Activated CD4-positive, alpha-beta T cell treated with anti-CD3 and anti-CD28 coated beads, Interleukin-2, amount 50 U/mL, for 24 hours (primary cell): ENCODE measurements around the gene PGM1.

Source experiments
- DNase-seq, 2 donors: peaks; one replicate each; pipeline ENCODE4 v3.0.0-alpha.2; 2020; ENCODE audit warnings: low read depth in 1 of 2, low spot score in 1 of 2

PGM1 gene

DNA sequence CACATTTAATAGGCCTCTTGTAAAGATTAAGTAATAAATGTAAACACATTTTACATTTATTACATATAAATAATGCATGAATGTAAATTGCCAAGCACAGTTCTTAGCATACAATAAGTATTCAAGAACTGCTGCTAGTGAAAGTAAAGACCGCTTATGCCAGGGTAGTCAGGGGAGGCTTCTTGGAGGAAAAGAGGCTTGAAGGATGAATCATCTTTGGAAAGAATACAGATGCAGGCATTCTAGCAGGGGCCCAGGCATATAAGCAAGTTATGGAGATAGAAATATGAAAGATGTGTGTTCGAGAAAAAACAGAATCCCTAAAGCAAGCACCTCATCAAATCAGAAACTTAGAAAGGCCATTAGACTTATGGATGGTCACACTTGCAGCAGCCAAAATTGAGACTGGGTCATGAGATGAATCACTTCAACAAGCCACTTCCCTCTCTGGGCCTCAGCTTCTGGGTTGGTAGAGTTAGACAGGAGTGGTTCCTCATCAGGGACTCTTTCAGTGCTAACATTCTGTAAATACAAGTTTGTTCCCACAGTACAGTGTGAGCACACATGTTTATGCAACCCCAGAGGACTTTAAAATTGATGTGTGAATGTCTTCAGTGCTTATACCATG lies 100.8 kb downstream of the PGM1 start:
- DNase-seq: no peak

DNA sequence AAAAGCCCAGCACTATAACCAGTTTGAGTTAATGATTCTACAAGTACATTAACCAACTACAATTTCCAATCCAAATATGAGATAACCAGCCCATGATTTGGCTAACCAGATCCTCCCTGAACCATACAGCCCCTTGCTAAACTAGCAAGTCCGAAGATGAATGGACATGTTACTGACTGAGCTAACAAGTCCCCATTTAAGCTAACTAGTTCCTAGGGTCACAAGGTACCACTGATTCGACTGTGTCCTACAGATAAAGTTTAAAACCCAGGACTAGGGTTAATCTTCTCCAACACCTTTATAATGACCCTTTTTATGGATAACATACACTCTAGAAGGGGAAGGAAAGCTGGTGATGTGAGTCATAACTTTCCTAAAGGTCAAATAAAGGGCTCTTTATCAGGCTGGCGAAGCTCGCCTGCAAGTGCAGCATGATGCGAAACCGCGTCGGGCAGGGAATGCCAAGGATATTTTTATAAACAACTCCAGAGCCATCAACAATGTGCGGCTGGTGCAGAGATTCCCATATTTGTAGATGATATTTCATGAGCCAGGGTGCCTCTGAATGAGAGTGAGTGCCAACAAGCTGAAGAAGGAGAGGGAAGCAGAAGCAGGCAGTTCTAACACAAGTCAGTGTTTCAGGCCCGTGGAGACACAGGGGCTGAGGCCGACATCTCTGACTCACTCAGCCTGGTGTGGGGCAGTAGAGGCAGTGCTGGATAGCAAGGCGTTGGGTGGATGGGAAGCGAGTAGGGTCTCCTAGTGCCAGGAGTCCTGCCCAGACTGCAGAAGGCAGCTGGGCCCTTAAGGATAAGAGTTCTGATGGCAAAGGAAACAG lies 105.0 kb downstream of the PGM1 start:
- DNase-seq: no peak

DNA sequence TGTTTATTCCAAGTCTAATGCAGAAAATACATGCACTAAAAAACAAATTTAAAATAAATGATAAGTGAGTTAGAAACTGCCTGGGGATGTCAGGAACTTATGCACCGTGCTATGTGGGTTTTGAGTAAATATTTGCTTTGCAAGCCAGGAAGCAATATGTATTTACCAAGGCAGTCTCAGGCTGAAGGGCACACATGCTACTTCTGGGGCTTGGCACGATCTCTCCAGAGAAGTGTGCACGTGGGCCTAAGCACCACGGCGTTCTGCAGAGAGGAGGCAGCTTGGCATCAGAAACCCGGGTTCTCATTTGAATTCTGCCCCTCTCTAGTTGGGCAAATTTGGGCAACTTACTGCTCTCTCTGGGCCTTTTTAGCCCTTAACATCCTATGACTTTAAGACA lies 108.0 kb downstream of the PGM1 start:
- DNase-seq: no peak

GRCh38 chr1:63703701-63704107 lies 110.5 kb downstream of the PGM1 start:
- no peak for DNase-seq

GRCh38 chr1:63704443-63704842 lies 111.2 kb downstream of the PGM1 start:
- no peak for DNase-seq

DNA sequence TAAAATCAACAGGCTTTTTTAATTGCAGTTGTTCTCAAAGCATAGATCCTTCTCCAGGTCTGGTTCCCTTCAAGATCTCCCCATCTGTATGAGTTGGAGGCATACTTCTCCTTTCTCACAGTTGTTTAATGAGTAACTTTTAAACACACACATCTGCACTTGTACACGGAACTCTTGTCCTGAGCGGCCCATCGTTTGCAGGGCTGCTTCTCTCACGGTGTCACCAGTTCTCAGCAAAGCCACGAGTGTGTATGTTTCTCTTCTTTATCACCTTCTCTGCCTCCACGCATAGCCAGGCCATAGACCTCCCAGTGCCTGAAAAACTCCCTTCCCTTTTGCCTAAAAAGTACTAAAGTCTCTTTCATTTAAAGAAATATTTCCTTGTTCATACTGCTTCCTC lies 111.9 kb downstream of the PGM1 start:
- DNase-seq: no peak

DNA sequence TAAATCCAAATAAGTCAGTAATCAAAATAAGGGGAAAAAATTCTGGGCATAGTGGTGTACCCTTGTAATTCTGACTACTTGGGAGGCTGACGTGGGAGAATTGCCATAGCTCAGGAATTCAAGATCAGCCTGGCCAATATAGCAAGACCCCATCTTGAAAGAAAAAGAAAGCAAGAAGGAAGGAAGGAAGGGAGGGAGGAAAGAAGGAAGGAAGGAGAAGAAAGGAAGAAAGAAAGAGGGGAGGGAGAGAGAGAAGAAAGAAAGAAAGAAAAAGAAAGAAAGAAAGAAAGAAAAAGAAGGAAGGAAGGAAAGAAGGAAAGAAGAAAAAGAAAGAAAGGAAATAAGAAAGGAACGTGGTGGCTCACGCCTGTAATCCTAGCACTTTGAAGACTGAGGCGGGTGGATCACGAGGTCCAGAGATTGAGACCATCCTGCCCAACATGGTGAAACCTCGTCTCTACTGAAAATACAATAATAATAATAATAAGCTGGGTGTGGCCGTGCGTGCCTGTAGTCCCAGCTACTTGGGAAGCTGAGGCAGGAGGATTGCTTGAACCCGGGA lies 116.1 kb downstream of the PGM1 start:
- DNase-seq: no peak
